Caco-2 (cell line): ENCODE data around the gene DNAJA4. TPM values are rescaled to one million over a fixed set of nuclear protein-coding genes. Genes with fewer than 3 reads are reported as not detected.

Experiments
- BruUV-seq: library from RNA; stranded (reverse); fragments of 400-500 nt; replicated peaks from 2 replicates; lab custom pipeline; 2021; lab: Mats Ljungman, UMichigan
- CTCF ChIA-PET: fragments of 300-600 bp; sonication (Branson Sonifier 250); formaldehyde crosslinking; loops from one replicate; lab custom pipeline; 2022; ENCODE audit warnings: antibody characterized with exemption; lab: Charles Lee
- POLR2A ChIA-PET: fragments of 300-600 bp; sonication (Branson Sonifier 250); formaldehyde crosslinking; loops from one replicate; lab custom pipeline; 2022; ENCODE audit warnings: antibody characterized with exemption; lab: Charles Lee
- DNase-seq, 2 experiments: peaks; one replicate each; pipeline versions ENCODE4 v3.0.0 to v3.0.0-alpha.2; 2020 to 2022
- H3K27me3 ChIP-seq: replicated peaks from 2 replicates; pipeline ENCODE4 v1.6.0; 2011; ENCODE audit warnings: low read length; ENCODE audit not compliant: control insufficient read depth, insufficient read depth
- H3K36me3 ChIP-seq: 2 replicates; pipeline ENCODE4 v1.5.1; 2011; ENCODE audit warnings: low read length; ENCODE audit not compliant: control insufficient read depth, insufficient read depth
- H3K4me1 ChIP-seq: fragments of 250-450 bp; sonication (Bioruptor Pico); 2 replicates; pipeline ENCODE4 v1.5.1; 2020; ENCODE audit warnings: mild to moderate bottlenecking
- H3K4me3 ChIP-seq: 2 replicates; pipeline ENCODE4 v1.5.1; 2011; ENCODE audit warnings: low read depth, mild to moderate bottlenecking, control low read depth, low read length
- H3K9me3 ChIP-seq: fragments of 250-450 bp; sonication (Bioruptor Pico); 2 replicates; pipeline ENCODE4 v1.5.1; 2020; ENCODE audit warnings: mild to moderate bottlenecking, moderate library complexity
- H3K27ac Mint-ChIP-seq: one replicate; pipeline ENCODE4 v1.8.0; 2022; ENCODE audit warnings: mixed read lengths; ENCODE audit not compliant: unreplicated experiment
- H3K27me3 Mint-ChIP-seq: one replicate; pipeline ENCODE4 v1.8.0; 2022; ENCODE audit warnings: mixed read lengths; ENCODE audit not compliant: insufficient read depth, unreplicated experiment
- H3K36me3 Mint-ChIP-seq: one replicate; pipeline ENCODE4 v1.8.0; 2022; ENCODE audit warnings: mild to moderate bottlenecking, mixed read lengths; ENCODE audit not compliant: insufficient read depth, unreplicated experiment
- H3K4me1 Mint-ChIP-seq: one replicate; pipeline ENCODE4 v1.8.0; 2022; ENCODE audit warnings: low read depth, mixed read lengths; ENCODE audit not compliant: unreplicated experiment
- H3K4me3 Mint-ChIP-seq: one replicate; pipeline ENCODE4 v1.8.0; 2022; ENCODE audit warnings: mild to moderate bottlenecking, moderate library complexity, mixed read lengths; ENCODE audit not compliant: unreplicated experiment
- H3K9me3 Mint-ChIP-seq: one replicate; pipeline ENCODE4 v1.8.0; 2022; ENCODE audit warnings: mixed read lengths; ENCODE audit not compliant: unreplicated experiment
- CTCF ChIP-seq, 2 experiments: fragments of 200-600 bp in 1 of 2; IDR thresholded peaks; 1 replicate in 1 of 2; 2 replicates in 1 of 2; pipeline versions ENCODE4 v1.5.1 to v1.8.0; 2011 to 2022; ENCODE audit warnings: antibody characterized with exemption in 1 of 2, control low read depth in 1 of 2, inconsistent platforms in 1 of 2, low read depth in 1 of 2, low read length in 1 of 2, mild to moderate bottlenecking in 1 of 2, moderate library complexity in 1 of 2; ENCODE audit not compliant: insufficient read depth in 1 of 2, severe bottlenecking in 1 of 2, unreplicated experiment in 1 of 2
- intact Hi-C: fragments of 100-400 bp; cut with micrococcal nuclease; formaldehyde crosslinking; loops from one replicate; pipeline ENCODE4 v1.10.0; 2022; ENCODE audit not compliant: unreplicated experiment
- total RNA-seq: library from RNA; stranded (reverse); gene quantifications from 2 replicates; pipeline ENCODE4 v1.2.3, GENCODE V29; 2022

DNAJA4 gene
- total RNA-seq, 1 experiment from 2014 or later: 1.1 TPM

- Mint-ChIP-seq H3K27ac (no peak overlapping the region), H3K4me1 (no peaks in the 10 kb centered on the region), H3K4me3 (no peak overlapping the region), H3K36me3 (no peaks in the 10 kb centered on the region), H3K27me3 (peaks cover 6% of the 10 kb centered on the region), H3K9me3 (no peaks in the 10 kb centered on the region)
- intact Hi-C loops: no loop called here
- DNase-seq: no peak
- ChIA-PET POLR2A (no interaction called here), CTCF (no interaction called here)
- Histone ChIP-seq H3K36me3 (no peaks in the 10 kb centered on the region), H3K9me3 (no peaks in the 10 kb centered on the region), H3K27me3 (no peaks in the 10 kb centered on the region), H3K4me3 (no peak overlapping the region), H3K4me1 (no peaks in the 10 kb centered on the region)
- no TSS peak for BruUV-seq
- no peak for TF ChIP-seq CTCF (IDR thresholded peaks at IDR 0.05; ENCODE audit: insufficient read depth in 1 of 2, low read depth in 1 of 2, low read length in 1 of 2, severe bottlenecking in 1 of 2, unreplicated experiment in 1 of 2)
Observed at GRCh38 chr15:78232951-78233350, 31.4 kb upstream of the DNAJA4 start.

DNA sequence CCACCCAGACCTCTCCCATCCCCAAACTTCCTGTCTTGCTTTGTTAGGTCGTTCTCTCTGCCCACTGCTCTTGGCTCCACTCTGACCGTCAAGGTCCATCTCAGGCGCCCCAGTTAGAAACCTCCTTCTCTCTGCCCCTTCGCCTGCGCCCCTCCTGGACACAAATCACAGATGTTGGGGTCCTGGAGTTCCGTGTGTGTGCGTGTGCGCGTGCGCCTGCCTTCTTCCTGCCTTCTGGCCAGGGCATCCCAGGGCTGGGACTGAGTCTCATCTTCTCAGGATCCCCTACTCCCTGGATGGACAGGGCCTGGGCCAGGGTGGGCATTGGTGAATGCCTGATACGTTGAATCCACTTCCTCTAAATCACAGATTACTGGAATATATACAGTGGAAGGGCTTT is 30.9 kb upstream of the DNAJA4 start:
- H3K9me3 Mint-ChIP-seq: no peaks in the 10 kb centered on the region
- Histone ChIP-seq H3K9me3 (no peaks in the 10 kb centered on the region), H3K36me3 (no peaks in the 10 kb centered on the region), H3K4me3 (no peak overlapping the region), H3K27me3 (no peaks in the 10 kb centered on the region), H3K4me1 (no peaks in the 10 kb centered on the region)
- H3K4me3 Mint-ChIP-seq: no peak overlapping the region
- H3K4me1 Mint-ChIP-seq: no peaks in the 10 kb centered on the region
- no peak overlapping the region for H3K27ac Mint-ChIP-seq
- TF ChIP-seq CTCF (IDR thresholded peaks at IDR 0.05; ENCODE audit: insufficient read depth in 1 of 2, low read depth in 1 of 2, low read length in 1 of 2, severe bottlenecking in 1 of 2, unreplicated experiment in 1 of 2): no peak
- no peaks in the 10 kb centered on the region for H3K36me3 Mint-ChIP-seq
- ChIA-PET POLR2A (no interaction called here), CTCF (interaction anchor here (1.1 kb wide), 1 partner anchor 38 kb away, joined by 3 read pairs; no protein-coding TSS in a partner anchor)
- BruUV-seq: no TSS peak
- intact Hi-C loops: no loop called here
- DNase-seq: no peak
- H3K27me3 Mint-ChIP-seq: peaks cover 6% of the 10 kb centered on the region

DNA sequence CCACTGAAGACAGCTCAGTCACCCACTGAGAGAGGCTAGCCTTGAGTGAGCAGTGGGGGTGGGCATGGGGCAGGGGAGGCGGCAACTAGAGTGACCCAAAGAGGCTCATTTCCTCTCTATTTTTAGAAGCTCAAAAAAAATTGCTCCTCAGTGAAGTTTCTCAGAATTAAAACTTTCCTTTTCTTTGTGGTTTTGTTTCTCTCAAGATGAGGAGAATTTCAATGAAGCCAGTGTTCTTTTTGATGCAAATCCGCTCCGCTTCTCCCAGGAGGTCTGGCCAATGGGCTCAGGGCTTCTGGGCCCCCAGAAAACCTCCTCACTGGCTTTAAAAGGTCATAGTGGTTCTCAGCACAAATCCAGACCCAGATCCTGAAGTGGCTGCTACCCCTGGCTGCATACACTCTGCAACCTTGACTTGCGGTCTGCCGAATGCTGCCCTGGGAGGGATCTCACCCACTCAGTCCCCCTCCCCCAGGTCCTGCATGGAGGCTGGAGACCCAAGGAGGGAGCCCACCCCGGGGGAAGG is 29.8 kb upstream of the DNAJA4 start, which contains the start of gene ACSBG1:
ACSBG1 (minus strand) TSS at position 51 of the 526 bp plus-strand sequence. CDS start 64 bp downstream, outside the sequence.
- no peaks in the 10 kb centered on the region for H3K36me3 Mint-ChIP-seq
- BruUV-seq: no TSS peak
- H3K9me3 ChIP-seq: no peaks in the 10 kb centered on the region

More for the DNA sequence above, 29.8 kb upstream of the DNAJA4 start, which contains the start of gene ACSBG1:
- no peak for TF ChIP-seq CTCF (IDR thresholded peaks at IDR 0.05; ENCODE audit: insufficient read depth in 1 of 2, low read depth in 1 of 2, low read length in 1 of 2, severe bottlenecking in 1 of 2, unreplicated experiment in 1 of 2)
- Histone ChIP-seq H3K36me3 (no peaks in the 10 kb centered on the region), H3K4me3 (no peak within 1 kb of the TSS), H3K27me3 (no peaks in the 10 kb centered on the region), H3K4me1 (no peaks in the 10 kb centered on the region)
- no peak for DNase-seq
- intact Hi-C loops: no loop called here
- peaks cover 6% of the 10 kb centered on the region for H3K27me3 Mint-ChIP-seq
- CTCF ChIA-PET: interaction anchor here (0.5 to 1.1 kb wide), 2 partner anchors 39 to 381 kb away, joined by 3 read pairs; no protein-coding TSS in a partner anchor
- H3K27ac Mint-ChIP-seq: no peak within 1 kb of the TSS
- POLR2A ChIA-PET: no interaction called here
- no peaks in the 10 kb centered on the region for H3K9me3 Mint-ChIP-seq
- no peak within 1 kb of the TSS for H3K4me3 Mint-ChIP-seq
- no peaks in the 10 kb centered on the region for H3K4me1 Mint-ChIP-seq
